ENCODE results near the gene CRYM.
"Not testable (repeated sequence)": the region's sequence is repeated elsewhere in the genome, so short reads cannot be mapped to it uniquely, and the experiment has no call there.

Gene CRYM

GRCh38 chr16:21277927-21278706, at the start of gene CRYM:
Gene CRYM (minus strand): TSS chr16:21278290. CDS start chr16:21278251, 39 bp downstream.
- peak; percentile 90 for DNase-seq (ENCODE audit: low spot score)

- no peak for DNase-seq (ENCODE audit: low spot score)
Observed at GRCh38 chr16:21327046-21327445, 49.0 kb upstream of the CRYM start.

GRCh38 chr16:21326459-21326858, 48.4 kb upstream of the CRYM start:
- no peak for DNase-seq (ENCODE audit: low spot score)

DNA sequence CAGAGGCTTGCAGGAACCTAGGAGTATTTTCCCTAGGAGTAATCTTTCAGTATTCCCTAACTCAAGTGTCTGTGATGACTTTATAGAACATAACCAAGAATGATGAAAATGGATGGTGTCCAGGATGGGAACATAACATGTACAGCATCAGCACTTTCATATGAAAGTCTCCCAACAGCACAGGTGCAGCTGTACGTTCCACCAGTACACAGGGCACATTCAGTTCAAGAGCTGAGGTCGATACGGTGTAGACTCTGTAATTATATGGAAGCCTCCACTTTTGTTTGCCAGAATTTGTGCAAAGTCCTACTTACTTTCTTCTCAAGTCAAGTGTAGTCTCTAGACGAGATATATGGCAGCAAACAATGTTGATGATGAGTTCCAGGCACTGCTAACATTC, 46.2 kb upstream of the CRYM start:
- no peak for DNase-seq (ENCODE audit: low spot score)

DNA sequence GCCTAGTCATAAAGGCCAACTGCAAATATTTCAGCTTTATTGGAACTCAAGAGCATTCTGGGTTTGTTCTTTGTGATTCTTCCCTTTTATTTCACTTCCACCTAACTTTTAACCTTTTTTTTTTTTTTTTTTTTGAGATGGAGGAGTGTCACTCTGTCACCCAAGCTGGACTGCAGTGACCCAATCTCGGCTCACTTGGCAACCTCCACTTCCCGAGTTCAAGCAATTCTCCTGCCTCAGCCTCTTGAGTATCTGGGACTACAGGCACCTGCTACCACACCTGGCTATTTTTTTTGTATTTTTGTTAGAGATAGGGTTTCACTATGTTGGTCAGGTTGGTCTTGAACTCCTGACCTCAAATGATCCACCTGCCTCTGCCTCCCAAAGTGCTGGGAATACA, 44.2 kb upstream of the CRYM start:
- DNase-seq (ENCODE audit: low spot score) = not testable (repeated sequence)

GRCh38 chr16:21321736-21322135, 43.6 kb upstream of the CRYM start:
- DNase-seq (ENCODE audit: low spot score) = no peak

DNA sequence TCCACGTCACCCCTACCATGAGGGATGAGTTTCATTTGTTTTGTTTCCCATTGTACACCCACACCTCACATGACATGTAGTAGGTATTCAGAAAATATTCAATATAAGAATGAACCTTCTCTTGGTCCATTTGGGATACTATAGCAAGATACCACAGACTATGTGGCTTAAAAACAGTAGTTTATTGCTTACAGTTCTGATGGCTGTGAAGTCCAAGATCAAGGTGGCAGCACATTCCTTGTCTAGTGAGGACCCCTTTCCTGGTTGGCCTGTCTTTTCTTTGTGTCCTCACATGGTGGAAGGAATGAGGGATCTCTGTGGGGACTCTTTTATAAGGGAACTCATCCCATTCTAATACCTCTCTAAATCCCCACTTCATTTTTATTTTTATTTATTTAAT, 36.2 kb upstream of the CRYM start:
- DNase-seq (ENCODE audit: low spot score) = no peak

GRCh38 chr16:21312863-21313372, 34.8 kb upstream of the CRYM start:
- not testable (repeated sequence) for DNase-seq (ENCODE audit: low spot score)

GRCh38 chr16:21312046-21312445, 34.0 kb upstream of the CRYM start:
- DNase-seq (ENCODE audit: low spot score) = not testable (repeated sequence)

DNA sequence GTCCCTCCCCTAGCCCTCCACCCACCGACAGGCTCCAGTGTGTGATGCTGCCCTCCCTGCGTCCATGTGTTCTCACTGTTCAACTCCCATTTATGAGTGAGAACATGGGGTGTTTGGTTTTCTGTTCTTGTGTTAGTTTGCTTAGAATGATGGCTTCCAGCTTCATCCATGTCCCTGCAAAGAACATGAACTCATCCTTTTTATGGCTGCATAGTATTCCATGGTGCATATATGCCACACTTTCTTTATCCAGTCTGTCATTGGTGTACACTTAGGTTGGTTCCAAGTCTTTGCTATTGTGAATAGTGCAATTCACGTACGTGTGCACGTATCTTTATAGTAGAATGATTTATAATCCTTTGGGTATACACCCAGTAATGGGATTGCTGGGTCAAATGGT, 28.6 kb upstream of the CRYM start:
- DNase-seq (ENCODE audit: low spot score) = not testable (repeated sequence)

- DNase-seq (ENCODE audit: low spot score) = no peak
Observed at GRCh38 chr16:21302898-21303528, 24.9 kb upstream of the CRYM start.

GRCh38 chr16:21302454-21302853, 24.4 kb upstream of the CRYM start:
- peak; percentile 33 for DNase-seq (ENCODE audit: low spot score)

DNA sequence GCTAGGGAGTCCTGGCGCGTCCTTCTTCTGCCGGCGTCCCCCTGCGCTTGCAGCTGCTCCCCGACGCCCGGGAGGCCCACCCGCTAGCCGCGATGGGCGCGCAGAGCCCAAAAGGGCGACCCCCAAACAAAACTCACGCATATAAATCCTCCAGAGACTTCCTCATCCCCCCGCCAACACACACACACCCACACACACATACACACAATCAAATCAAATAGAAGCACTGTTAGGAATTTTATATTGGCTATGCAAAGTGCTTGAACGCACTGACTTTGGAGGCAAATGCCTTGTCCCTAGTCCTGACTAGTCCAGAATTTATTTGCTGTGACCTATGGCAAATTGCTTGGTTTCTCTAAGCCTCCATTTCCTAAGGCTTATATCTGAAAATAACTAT, 23.8 kb upstream of the CRYM start:
- no peak for DNase-seq (ENCODE audit: low spot score)

DNA sequence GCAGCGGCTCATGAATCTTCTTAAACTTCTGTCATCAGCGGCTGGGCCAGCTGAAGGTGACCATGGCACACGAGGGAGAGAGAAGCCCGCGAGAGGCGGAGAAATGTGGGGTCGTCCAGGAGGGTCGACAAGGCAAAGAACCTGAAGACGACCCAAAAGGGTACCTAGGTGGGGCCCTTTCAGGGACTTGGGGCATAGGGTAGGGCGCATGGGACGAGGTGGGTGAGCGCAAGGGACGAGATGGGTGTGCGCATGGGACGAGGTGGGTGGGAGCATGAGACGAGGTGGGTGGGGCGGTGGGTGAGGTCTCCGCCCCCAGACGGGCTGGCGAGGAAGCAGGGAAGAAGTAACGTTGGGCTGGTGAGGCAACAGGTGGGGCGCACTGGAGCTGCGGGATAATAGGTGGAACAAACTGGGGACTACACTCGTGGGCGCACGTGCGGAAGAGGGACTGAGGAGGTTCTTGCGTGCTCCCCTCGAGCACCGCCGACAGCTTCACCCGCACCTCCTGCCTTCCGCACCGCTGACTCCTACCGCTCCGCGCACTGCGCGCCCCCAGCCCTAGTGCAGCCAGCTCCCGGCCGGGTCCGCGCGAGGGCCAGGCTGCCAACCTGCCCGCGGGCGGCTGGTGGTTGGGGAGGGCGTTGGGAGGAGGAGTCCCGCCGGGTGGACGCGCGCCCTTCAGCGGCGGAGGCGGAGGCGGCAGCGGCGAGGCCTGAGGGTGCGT, 23.2 kb upstream of the CRYM start:
- peak; percentile 86 for DNase-seq (ENCODE audit: low spot score)

DNA sequence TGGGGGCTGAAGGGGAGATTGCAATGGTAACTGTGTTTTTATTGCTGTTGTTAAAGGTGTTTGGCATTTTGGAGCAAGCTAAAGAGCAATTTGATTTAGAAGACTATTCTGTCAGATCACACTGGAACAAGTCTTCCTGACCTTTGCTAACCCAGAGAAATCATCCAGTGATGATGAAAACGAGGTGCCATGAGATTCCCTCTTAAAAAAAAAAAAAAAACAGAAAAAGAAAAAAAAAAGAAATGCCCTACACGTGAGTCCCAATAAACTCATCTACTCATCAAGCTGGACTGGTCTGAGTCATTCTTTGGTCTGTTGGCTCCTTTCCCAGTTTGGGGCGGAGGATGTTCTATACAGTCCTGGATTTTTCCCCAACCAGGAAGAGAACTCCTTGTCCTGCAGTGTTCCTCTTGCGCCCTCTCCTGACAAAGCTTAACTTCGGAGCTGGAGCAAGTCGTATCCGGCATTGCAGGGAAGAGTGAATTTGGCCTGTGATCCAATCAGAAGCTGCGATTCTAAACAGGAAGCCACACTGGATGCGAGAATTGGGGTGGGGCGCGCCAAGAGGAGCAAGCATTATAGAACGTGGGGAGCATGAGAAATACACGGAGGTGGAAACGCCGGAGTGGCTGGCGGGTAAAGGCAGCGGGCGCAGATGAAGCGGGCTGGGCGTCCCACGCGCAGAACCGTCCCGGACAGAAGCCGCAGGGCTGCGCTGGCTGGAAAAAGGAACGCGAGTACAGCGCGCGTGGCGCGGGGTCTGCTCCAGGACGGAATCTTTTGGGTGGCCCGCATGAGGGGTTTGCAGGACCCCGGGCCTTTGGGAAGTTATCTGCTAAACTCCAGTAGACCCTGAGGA, 22.4 kb upstream of the CRYM start:
- DNase-seq (ENCODE audit: low spot score) = peak; percentile 94

DNA sequence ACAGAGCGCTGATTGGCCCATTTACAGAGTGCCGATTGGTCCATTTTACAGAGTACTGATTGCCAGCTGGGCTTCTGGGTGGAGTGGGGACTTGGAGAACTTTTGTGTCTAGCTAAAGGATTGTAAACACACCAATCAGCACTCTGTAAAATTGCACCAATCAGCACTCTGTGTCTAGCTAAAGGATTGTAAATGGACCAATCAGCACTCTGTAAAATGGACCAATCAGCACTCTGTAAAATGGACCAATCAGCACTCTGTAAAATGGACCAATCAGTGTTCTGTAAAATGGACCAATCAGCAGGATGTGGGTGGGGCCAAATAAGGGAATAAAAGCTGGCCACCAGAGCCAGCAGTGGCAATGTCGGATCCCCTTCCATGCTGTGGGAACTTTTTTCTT, 11.7 kb upstream of the CRYM start:
- DNase-seq (ENCODE audit: low spot score) = not testable (repeated sequence)

DNA sequence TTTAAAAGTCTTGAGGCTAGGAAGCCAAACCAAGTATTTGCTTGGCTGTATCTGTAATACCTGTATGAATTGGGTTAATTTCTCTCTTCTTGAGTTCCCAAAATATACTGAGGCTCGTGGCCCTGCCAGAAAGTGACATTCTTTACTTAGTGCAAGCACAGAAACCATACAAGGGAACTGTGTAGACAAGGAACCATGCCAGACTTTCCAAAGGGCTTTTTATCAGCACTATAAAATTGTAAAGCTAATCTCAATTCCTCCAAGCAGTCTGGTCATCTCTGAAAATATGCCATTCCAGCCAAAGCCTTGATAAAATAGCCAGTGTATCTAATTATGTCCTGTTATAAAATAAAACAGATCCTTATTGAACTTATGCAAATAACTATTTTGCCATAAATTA, 7.2 kb upstream of the CRYM start:
- no peak for DNase-seq (ENCODE audit: low spot score)

- no peak for DNase-seq (ENCODE audit: low spot score)
Observed at GRCh38 chr16:21284414-21284813, 6.3 kb upstream of the CRYM start.

DNA sequence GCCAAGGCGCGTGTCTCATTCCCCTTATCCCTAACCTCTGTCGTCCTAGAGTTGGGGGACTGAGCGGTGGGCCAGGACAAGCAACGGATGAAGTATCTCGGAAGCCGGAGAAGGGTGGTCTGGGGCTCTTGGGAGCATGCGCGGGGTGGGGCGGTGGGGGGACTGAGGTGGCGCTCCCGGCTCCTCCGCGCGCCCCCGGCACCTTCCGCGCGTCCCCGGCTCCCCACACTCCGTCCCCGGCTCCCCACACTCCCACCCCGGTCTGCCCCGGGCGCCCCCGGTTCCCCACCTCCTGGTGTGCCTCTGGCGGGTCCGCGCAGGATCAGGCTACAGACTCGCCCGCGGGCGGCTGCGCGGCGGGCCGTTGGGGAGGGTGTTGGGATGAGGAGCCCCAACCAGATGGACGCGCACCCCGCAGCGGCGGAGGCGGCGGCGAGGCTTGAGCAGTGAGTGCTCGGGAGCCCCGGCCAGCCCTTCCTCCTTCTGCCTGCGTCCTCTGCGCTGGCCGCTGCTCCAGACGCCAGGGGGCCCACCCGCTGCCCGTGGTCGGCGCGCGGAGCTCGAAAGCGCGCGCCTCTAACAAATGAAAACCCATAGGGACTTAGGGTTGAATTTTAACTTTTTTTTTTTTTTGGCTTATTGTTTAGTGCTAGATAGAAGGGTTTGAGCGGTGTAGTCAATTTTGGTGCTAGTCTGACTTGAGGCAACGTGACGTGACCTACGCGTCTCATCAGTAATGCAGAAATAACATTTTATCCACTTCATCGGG, 5.6 kb upstream of the CRYM start:
- DNase-seq (ENCODE audit: low spot score) = peak; percentile 80

DNA sequence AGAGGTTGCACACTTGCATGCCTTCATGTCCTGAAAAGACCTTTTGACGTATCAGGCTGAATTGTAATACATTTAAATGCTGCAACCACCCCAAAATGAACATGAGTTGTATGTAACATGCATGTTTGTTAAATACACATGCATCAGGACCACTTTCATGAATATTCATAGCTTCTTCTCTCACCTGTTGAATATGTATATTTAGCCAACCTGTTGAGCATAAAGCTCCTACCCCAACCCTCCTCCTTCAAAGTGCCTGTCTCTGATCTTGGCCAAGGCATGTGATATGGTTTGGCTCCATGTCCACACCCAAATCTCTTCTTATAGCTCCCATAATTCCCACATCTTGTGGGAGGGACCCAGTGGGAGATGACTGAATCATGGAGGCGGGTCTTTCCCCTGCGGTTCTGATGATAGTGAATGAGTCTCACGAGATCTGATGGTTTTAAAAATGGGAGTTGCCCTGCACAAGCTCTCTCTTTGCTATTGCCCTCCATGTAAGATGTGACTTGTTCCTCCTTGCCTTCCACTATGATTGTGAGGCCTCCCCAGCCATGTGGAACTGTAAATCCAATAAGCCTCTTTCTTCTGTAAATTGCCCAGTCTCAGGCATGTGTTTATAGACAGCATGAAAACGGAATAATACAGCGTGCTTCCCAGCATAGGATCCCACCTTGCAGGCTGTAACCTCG, 3.8 kb upstream of the CRYM start:
- DNase-seq (ENCODE audit: low spot score) = no peak
